NCI-H748 (cell line): ENCODE measurements around the gene FGR.
"Not testable (repeated sequence)": the region's sequence is repeated elsewhere in the genome, so short reads cannot be mapped to it uniquely, and the experiment has no call there.

Source experiments
- DNase-seq: peaks from one replicate; lab custom pipeline; 2025; ENCODE audit not compliant: unreplicated experiment; lab: John Stamatoyannopoulos, UW

Gene FGR

DNA sequence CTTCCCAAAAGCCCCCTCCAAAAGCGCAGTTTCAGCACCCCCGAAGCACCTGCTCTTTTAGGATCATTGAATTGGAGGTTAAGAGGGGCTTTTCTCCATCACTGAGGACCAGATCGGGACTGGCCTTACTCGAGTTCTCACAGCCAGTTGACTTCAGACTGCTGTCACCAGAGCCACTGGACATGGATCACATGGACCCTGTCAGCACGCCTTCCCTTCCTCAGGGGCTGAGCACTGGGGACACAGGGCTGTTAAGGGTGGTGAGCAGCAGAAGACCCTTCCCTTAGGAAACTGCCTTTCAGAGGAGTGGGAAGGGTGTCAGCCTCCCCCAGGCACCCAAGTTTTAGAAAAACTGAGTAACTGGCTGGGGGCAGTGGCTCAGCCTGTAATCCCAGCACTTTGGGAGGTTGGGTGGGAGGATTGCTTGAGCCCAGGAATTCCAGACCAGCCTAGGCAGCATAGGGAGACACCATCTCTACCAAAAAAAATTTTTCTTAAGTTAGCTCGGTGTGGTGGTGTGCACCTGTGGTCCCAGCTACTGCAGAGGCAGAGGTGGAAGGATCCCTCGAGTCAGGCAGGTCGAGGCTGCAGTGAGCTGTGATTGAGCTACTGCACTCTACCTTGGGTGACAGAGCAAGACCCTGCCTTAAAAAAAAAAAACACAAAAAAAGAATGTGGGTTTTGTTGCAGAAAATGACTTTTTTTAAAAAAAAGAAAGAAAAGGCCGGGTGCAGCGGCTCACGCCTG is 584 bp upstream of the FGR start:
- no peak for DNase-seq

DNA sequence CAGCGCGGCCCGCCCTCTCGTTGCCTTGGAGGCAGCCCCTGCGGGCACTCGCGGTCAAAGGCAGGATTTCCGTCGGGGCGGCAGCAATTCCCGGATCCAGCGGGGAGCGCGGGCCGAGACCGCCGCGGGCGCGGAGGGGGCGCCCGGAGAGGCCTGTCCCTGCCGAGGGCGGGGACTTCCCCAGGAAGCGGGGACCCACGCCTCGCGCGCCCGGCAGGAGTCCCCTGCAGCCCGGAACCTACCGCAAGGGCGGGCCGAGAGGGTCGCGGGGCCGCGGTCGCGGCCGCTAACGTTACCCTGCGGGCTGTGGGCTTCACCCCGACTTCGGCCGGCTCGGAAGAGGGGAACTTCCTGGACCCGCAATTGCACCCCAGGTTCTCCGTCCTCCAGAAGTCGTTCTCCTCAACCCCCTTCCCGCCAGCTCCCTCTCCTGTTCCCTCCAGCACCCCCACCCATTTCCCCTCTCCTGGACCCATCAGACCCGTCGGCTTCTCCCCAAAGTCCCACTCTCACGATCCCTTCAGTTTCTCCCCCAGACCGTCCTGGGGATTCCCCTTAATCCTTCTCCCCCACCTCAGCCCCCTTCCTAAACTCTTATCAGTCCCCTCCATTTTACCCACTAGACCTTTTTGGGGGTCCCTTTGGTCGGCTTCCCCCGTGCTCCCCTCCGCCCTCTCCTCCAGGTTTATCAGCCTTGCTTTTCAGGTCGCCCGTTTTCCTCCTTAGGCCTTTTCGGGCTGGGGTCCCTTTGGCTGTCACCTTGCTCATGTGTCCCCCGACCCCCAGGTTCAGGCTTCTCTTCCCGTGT is 604 bp downstream of the FGR start:
- DNase-seq: peak; percentile 41

- DNase-seq: no peak
These were observed 1.3 kb downstream of the FGR start for GRCh38 chr1:27633640-27634176.

DNA sequence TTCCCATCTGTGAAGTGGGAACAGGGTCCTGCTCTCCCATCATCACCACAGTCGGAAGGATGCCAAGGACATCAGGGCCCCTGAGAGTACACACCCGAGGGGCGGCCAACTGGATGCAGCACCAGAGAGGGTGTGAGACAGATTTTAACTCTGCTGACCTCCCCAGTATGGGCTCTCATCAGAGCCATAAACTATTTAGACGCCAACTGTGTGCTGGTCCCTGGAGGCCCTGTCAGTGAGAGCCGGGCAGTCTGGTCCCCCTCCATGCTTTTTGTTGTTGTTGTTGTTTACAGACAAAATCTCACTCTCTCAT is 1.7 kb downstream of the FGR start:
- DNase-seq: no peak

- no peak for DNase-seq
These were observed 2.3 kb downstream of the FGR start for GRCh38 chr1:27632387-27633297.

DNA sequence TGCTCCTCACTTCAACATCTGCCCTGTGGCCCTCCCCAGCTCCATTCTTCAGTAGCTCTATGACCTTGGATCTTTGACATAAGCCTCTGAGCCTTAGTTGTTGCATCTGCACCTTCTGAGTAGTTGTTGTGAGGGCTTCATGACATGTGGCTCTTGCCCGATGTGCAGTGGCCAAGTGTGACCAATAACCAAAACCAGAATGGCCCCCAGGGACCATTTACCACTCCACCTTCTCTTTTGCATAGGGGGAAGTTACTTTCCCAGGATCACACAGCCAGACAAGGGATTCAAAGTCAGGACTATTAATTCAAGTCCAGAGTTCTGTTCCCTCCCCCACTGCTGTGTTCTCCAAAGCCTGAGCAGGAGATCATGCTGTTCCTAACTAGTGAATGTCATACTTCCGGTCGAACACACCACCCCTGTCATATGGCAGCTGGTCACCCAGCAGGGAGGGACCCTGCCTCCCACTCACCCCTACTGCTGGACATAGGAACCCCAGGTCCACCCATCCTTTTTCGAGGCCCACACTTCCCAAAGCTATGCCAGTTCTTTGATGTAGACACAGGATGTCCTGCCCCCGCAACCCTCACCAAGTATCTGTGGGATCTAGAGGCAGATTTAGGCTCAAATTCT is 4.0 kb downstream of the FGR start:
- DNase-seq: no peak

GRCh38 chr1:27628712-27629111 is 6.3 kb downstream of the FGR start:
- DNase-seq: no peak

GRCh38 chr1:27627733-27628132 is 7.3 kb downstream of the FGR start:
- DNase-seq: not testable (repeated sequence)

DNA sequence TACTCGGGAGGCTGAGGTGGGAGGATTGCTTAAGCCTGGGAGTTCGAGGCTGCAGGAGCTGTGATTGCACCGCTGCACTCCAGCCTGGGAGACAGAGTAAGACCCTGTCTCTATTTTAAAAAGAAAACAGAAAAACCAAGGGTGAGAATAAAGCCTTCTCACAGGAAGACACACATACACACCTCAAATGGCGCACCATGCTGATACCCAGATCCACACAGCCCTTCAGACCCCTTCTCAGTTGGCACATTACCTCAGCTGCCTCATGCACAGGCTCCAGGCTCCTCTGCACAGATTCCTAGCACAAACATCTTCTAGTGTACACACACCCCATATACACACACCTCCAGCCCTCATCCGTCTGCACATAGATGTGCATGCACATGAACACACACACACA is 7.9 kb downstream of the FGR start:
- DNase-seq: no peak

DNA sequence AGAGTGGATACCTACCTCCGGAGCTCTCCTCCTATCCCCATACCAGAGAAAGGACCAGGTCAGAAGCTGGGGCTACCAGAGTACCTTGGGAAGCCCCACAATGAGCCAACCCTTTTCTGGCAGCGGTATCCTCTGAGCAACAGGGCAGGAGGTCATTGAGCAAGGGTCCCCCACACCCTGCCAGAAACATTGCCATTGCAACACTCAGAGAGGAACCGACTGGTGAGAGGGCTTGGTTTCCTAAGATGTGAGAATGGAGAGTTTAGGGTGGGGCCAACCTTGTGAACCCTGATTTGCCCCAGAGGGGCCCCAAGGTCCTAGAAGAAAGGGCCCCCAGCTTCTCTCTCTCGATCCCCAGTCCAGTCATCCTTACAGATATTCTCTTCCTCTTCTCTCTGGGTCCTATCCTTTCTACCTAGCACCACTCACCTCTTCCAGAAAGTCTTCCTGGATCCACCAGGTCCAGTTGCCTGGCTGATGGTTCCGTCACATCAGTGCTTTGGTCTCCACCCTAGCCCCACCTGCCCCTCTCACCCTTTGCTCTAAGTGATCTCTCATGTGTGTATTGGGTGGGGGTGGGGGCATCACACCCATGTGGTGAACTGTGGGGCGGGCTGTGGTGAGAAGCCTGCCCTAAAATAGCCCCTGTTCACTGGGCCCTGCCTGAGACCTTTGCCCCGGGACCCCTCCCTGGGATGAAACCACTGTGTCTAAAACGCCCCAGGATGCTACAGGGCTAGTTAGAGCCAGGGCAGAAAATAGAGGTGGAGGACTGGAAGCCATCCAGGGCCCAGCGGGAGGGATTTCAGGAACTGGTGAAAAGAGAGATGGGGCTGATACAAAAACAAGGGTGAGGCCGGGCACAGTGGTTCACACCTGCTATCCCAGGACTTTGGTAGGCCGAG is 8.7 kb downstream of the FGR start:
- DNase-seq: no peak

DNA sequence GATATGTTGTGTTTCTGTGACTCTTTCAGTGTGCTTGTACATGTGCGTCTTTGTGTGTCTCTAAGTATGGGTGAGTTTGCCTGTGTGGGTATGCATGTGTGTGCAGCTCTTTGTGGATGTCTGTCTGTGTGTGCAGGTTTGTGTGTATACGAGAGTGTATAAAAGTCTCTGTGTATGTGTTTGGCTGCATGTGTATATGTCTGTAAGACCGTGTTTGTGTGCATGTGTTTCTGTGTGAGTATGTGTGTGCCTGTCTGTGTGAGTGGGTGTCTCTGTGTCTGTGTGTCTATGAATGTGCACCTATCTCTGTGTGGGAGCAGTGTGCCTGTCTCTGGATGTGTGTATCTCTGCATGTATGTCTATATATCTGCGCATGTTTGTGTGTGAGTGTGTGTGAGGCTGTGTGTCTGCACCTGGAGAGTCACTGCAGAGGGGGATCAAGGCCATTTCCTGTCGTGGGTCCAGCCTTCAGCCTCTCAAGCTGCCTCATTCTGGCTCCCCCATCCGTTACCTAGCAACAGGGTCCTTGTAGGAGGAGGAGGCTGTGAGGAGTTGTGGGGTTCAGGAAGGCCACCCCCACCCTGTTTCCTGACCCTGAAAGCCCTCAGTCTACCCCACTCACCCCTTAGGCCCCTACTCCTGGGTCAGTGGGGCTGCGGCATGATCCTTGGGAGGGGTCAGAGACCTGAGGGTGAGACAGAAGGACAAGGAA is 10.4 kb downstream of the FGR start:
- no peak for DNase-seq

GRCh38 chr1:27623327-27624212 is 11.4 kb downstream of the FGR start:
- no peak for DNase-seq

GRCh38 chr1:27622828-27623227 is 12.2 kb downstream of the FGR start:
- DNase-seq: no peak

DNA sequence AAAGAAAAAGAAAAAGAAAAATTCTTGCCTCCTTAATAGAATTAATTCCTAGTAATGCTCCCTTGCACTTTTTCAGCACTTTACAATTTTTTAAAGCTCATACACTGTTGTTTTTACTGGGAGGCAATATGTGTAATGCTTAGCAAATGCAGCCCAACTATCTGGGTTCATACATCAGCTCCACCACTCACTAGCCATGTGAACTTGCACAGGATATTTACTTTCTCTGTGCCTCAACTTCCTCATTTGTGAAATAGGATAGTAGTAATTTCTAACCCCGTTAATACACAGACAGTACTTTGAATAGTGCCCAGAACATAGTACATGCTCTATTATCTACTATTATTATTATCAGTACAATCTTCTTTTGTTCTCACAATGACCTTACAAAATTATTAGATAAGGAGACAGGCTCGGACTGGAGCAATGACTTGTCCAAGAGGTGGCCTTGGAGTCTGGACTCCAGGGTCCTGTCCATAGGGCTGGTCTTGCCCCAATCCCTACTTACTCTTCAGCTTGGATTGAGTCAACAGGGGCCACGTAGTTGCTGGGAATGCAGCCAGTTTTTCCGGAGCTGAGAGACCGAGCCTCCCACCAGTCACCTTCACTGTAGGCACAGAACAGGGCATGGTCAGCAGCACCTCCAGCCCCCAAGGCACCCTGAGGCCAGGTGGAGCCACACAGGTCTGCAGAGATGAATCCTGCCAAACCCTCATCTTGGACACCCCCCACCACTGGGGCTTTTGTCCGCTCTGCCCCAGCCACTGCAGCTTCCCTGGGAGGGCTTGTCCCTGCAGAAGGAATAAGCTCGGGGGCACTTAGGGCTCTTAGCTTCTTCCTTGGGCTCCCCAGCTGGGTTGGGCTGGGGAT is 13.7 kb downstream of the FGR start:
- no peak for DNase-seq

DNA sequence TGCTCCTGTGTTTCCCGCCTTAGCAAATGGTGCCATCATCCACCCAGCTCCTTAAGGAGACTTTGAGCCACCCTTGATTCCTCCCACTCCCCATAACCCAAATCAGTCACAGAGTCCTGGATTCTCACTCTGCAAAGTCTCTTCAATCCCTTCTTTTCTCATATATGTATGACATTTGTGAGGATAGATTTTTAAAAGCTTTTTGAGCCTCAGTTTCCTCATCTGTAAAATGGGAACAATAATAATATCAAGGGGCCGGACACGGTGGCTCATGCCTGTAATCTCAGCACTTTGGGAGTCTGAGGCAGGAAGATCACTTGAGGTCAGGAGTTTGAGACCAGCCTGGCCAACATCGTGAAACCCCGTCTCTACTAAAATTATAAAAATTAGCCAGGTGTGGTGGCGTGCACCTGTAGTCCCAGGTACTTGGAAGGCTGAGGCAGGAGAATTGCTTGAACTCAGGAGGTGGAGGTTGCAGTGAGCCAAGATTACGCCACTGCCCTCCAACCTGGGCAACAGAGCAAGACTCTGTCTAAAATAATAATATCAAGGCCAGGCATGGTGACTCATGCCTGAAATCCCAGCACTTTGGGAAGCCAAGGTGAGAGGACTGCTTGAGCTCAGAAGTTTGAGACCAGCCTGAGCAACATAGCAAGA is 15.1 kb downstream of the FGR start:
- not testable (repeated sequence) for DNase-seq

DNA sequence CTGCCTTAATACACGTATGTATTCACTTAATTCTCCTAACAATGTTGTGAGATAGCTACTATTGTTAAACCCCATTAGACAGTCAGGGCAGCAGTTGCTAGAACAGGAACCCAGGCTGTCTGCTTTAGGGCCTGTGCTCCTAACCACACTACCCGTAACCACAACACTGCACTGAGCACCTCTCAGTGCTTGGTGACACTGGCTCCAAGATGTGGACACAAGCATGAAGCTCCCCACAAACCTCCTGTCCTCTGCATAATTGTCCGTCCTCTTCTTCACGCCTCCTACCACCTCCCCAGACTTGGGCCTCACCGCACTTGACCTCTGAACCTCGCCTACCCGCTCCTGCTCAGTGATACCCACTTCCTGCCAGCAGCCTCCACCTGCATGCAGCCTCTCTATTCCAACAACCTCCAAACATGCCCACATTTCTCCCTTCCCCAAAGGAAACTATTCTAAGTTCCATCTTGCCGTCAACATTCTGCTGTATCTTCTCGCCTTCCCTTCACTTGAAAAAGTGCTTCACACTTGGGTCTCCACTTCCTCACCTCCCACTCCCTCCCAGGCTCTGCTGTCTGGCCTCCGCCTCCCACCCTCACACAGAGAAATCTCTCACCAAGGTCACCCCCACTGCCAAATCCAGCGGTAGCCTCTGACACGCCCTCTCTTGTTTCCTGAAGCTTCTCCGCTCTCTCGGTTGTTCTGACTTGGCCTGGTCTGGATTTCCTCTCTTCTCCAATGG is 16.5 kb downstream of the FGR start:
- no peak for DNase-seq
